ENCODE results near the gene UBR7. TPM values are rescaled to one million over a fixed set of nuclear protein-coding genes. Genes with fewer than 3 reads are reported as not detected.

The UBR7 gene
- total RNA-seq, 1 experiment from 2014 or later, result 23.9 TPM

DNA sequence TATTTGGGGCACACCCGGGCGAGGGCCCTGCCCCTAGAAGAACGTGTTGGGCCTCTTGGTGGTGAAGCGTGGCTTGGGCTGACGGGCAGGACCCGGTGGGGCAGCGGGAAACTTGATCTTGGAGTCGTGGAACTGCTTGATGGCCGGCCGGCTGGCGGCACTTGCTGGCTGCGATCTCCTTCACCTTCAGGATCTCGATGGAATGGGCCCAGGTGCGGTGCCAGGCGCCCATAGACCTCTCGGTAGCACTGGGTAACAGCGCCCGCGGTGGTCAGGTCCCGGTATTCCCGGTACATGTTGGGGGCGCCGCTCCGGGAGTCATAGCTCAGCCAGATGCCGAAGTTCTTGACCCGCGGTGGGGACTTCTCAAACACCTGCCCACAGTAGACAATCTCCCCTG, 16.5 kb downstream of the UBR7 start:
- DNase-seq (ENCODE audit: low read depth, low spot score) (no peak), ATAC-seq (no peak)
- intact Hi-C loops (cut with micrococcal nuclease), result no loop called here
- Histone ChIP-seq H3K27ac (ENCODE audit: low read depth, low read length) (no peak overlapping the region), H3K36me3 (ENCODE audit: control insufficient read depth in 1 of 2, insufficient read depth in 2 of 2, low read length in 2 of 2) (peaks cover 10 to 25% of the 10 kb centered on the region in 2 experiments; a peak in 3 of 4 replicates), H3K27me3 (ENCODE audit: insufficient read depth, low read length) (no peaks in the 10 kb centered on the region), H3K4me1 (ENCODE audit: control insufficient read depth in 1 of 2, insufficient read depth in 2 of 2, low read length in 2 of 2) (no peaks in the 10 kb centered on the region), H3K9me2 (ENCODE audit: insufficient read depth) (no peaks in the 10 kb centered on the region), H4K20me1 (ENCODE audit: insufficient read depth) (no peaks in the 10 kb centered on the region), H3K4me2 (ENCODE audit: low read length) (no peak overlapping the region), H3K9ac (ENCODE audit: low read length) (no peak overlapping the region), H2AFZ (ENCODE audit: low read depth, low read length, poor library complexity, severe bottlenecking) (no peak overlapping the region), H3K4me3 (replicated peaks in 1 of 2; ENCODE audit: low read depth in 1 of 2, low read length in 2 of 2) (no peak overlapping the region), H3K79me2 (ENCODE audit: insufficient read depth, low read length) (no peaks in the 10 kb centered on the region), H3K9me3 (ENCODE audit: control insufficient read depth in 1 of 2, insufficient read depth in 1 of 2, low read depth in 1 of 2, low read length in 2 of 2) (no peaks in the 10 kb centered on the region)
- BruUV-seq (replicated peaks), result no TSS peak
- ChIA-PET CTCF (no interaction called here), POLR2A (no interaction called here), RAD21 (ENCODE audit: low non-redundant PET in 1 of 2, low total read pairs in 2 of 2, uncharacterized antibody in 2 of 2, unreplicated experiment in 2 of 2) (no interaction called here)
- TF ChIP-seq ATF3 (IDR thresholded peaks at IDR 0.05) (no peak), FOSL1 (IDR thresholded peaks at IDR 0.05; ENCODE audit: low read depth) (no peak), JUND (IDR thresholded peaks at IDR 0.05) (no peak), SIN3A (IDR thresholded peaks at IDR 0.05; ENCODE audit: low read depth) (no peak), SP1 (IDR thresholded peaks at IDR 0.05; ENCODE audit: low read depth) (no peak), SRF (IDR thresholded peaks at IDR 0.05; ENCODE audit: low read depth) (no peak), MAX (IDR thresholded peaks at IDR 0.05) (no peak), TCF7L2 (IDR thresholded peaks at IDR 0.05; ENCODE audit: borderline replicate concordance, extremely low read depth, insufficient read depth, insufficient read length) (no peak), POLR2A (IDR thresholded peaks at IDR 0.05; ENCODE audit: borderline replicate concordance, extremely low read depth, insufficient read depth, insufficient read length) (no peak), POLR2AphosphoS5 (IDR thresholded peaks at IDR 0.05; ENCODE audit: low read depth, low read length) (no peak), ZFX (IDR thresholded peaks at IDR 0.05) (no peak), EZH2phosphoT487 (IDR thresholded peaks at IDR 0.05; ENCODE audit: borderline replicate concordance) (no peak), ZNF274 (IDR thresholded peaks at IDR 0.05; ENCODE audit: low read depth, low read length) (no peak), YY1 (IDR thresholded peaks at IDR 0.05; ENCODE audit: extremely low read depth, insufficient replicate concordance, low read depth, low read length) (no peak), ELF1 (IDR thresholded peaks at IDR 0.05; ENCODE audit: borderline replicate concordance, low read depth) (no peak), REST (IDR thresholded peaks at IDR 0.05; ENCODE audit: low read depth) (no peak), CEBPB (IDR thresholded peaks at IDR 0.05; ENCODE audit: low read depth) (no peak)
